ENCODE data around the gene CCN2.
"Not testable (repeated sequence)": the region's sequence is repeated elsewhere in the genome, so short reads cannot be mapped to it uniquely, and the experiment has no call there.

Gene CCN2

DNA sequence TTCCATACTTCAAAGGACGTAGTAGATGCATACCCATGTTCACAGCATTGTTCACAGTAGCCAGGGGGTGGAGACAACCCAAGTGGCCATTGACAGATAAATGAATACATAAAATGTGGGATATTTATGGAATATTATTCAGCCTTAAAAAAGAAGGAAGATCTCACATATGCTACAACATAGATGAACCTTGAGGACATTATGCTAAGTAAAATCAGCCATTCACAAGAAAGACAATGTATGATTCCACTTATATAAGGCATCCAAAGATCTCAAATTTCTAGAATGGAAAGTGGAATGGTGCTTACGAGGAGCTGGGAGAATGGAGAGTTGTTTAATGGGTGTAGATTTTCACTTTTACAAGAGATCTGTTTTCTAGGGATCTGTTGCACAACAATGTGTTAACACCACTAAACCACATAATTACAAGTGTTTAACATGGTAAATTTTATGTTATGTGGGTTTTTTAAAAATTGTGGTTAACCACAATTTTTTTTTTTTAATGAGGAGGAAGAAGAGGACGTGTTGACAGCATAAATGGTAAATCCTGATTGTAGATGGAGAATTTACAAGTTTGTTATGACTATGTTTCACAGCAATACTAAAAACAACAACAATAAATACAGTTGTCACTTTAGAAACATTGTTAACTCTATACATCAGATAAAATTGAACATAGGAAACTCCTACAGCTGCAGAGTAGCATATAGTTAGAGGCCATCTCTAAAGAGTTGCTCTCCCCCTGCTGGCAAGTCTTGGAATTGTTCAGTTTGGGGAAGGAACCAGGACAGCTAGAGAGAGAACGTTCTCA, 41.6 kb downstream of the CCN2 start:
- peak; percentile 58 for DNase-seq (ENCODE audit: low read depth, low spot score)

DNA sequence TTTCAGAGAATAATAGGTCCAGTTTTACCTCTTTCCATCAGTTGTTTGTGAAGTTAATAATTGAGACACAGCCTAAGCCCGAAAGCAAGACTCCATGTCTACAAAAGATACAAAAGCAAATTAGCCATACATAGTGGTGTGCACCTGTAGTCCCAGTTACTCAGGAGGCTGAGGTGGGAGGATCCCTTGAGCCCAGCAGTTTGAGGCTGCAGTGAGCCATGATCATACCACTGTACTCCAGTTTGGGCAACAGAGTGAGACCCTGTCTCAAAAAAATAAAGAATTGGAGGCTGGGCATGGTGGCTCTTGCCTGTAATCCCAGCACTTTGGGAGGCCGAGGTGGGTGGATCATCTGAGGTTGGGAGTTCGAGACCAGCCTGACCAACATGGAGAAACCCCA, 42.4 kb downstream of the CCN2 start:
- DNase-seq (ENCODE audit: low read depth, low spot score): not testable (repeated sequence)

DNA sequence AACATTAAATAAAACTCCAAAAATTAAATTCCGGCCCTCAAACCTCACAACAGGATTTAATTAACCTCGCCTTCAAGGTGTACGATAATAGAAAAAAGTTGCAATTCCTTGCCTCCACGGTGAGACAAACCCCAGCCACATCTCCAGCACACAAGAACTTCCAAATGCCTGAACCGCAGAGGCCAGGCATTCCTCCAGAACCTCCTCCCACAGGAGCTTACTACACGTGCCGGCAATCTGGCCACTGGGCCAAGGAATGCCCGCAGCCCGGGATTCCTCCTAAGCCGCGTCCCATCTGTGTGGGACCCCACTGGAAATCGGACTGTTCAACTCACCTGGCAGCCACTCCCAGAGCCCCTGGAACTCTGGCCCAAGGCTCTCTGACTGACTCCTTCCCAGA, 47.4 kb downstream of the CCN2 start:
- not testable (repeated sequence) for DNase-seq (ENCODE audit: low read depth, low spot score)

DNA sequence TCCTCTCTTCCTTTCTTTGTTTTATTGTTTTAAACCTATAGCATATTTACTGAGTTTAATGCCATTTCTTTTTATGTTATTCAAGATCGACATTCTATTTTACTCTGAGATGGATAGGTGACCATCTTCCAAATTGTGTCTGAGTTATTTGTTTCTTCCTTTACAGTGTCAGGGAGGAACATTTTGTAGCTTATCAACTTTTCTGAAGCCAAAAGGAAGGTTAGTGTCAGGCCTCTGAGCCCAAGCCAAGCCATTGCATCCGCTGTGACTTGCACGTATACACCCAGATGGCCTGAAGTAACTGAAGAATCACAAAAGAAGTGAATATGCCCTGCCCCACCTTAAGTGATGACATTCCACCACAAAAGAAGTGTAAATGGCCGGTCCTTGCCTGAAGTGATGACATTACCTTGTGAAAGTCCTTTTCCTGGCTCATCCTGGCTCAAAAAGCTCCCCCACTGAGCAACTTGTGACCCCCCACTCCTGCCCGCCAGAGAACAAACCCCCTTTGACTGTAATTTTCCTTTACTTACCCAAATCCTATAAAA, 49.8 kb downstream of the CCN2 start:
- DNase-seq (ENCODE audit: low read depth, low spot score): not testable (repeated sequence)

DNA sequence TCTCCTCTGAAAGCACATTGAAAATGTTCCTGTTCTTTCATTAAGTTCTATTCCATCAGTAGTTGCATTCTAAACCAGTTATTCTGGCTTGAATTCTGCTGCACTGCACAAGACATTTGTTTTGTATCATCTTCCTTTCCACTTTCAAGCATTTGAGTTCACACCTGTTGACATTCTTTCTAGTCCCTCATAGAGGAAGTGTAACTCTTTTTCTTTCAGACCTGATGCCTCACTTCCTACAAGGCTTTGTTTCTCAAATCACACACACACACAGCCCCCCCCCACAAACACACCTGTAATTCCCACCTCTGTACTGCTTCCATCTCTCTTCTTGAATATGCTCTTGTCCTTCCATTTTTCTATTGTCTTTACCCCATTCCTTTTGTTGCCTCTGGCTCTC, 50.9 kb downstream of the CCN2 start:
- DNase-seq (ENCODE audit: low read depth, low spot score): no peak

DNA sequence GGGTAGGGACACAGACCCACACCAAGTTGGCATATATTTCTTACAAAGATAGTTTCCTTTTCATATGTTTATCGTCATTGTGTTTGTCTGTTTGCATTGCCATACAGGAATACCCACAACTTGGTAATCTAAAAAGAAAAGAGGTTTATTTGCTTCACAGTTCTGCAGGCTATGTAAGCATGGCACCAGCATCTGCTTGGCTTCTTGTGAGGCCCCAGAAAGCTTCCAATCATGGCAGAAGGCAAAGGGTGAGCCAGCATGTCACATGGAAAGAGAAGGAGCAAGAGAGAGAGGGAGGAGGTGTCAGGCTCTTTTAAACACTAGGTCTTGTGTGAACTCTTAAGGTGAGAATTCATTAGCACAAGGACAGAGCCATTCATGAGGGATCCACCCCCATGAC, 52.5 kb downstream of the CCN2 start:
- no peak for DNase-seq (ENCODE audit: low read depth, low spot score)

All from smooth muscle cell of the brain vasculature (primary cell).